Vagina (tissue), 2 donors: ENCODE measurements around the gene HERC2. TPM values are rescaled to one million over a fixed set of nuclear protein-coding genes. Genes with fewer than 3 reads are reported as not detected.
"Not testable (repeated sequence)": the region's sequence is repeated elsewhere in the genome, so short reads cannot be mapped to it uniquely, and the experiment has no call there.

Source experiments
- DNase-seq, 2 donors: peaks; one replicate each; pipeline ENCODE4 v3.0.0-alpha.2; 2017; ENCODE audit errors: extremely low spot score in 2 of 2
- H3K27ac ChIP-seq: fragments of 200-600 bp; sonication (generic); one replicate; pipeline ENCODE4 v1.5.1; 2019
- H3K27me3 ChIP-seq: fragments of 200-600 bp; sonication (generic); one replicate; pipeline ENCODE4 v1.5.1; 2019
- H3K36me3 ChIP-seq, 2 donors: fragments of 200-600 bp; sonication (generic); one replicate each; pipeline ENCODE4 v1.5.1; 2017 to 2019
- H3K4me1 ChIP-seq: fragments of 200-600 bp; sonication (generic); one replicate; pipeline ENCODE4 v1.5.1; 2019
- H3K4me3 ChIP-seq, 2 donors: fragments of 200-600 bp; sonication (generic); 1 replicate in 1 of 2; 2 replicates in 1 of 2; pipeline ENCODE4 v1.5.1; 2016 to 2019
- H3K9me3 ChIP-seq: fragments of 200-600 bp; sonication (generic); one replicate; pipeline ENCODE4 v1.5.1; 2019
- POLR2A ChIP-seq, 2 donors: fragments of 450-650 bp; IDR thresholded peaks; one replicate each; pipeline ENCODE4 v1.6.1; 2017; ENCODE audit warnings: antibody characterized with exemption in 2 of 2, mild to moderate bottlenecking in 2 of 2, moderate library complexity in 2 of 2
- POLR2AphosphoS5 ChIP-seq, 2 donors: sonication (generic); formaldehyde crosslinking; IDR thresholded peaks; one replicate each; pipeline ENCODE4 v1.9.0; 2017; ENCODE audit warnings: antibody characterized with exemption in 2 of 2, mild to moderate bottlenecking in 2 of 2, low read depth in 1 of 2; ENCODE audit not compliant: insufficient read depth in 1 of 2
- intact Hi-C: fragments of 100-400 bp; cut with DNase I; formaldehyde crosslinking; loops from one replicate; pipeline ENCODE4 v1.15.1; 2023
- total RNA-seq: library from RNA; depleted of rRNA; stranded (reverse); fragments of >200 nt; gene quantifications from one replicate; pipeline ENCODE4 v1.2.3, GENCODE V29; 2016
- TF ChIP-seq, protein P1 (sequence below), 3 experiments: fragments of 450-650 bp in 2 of 3; fragments of 200-600 bp in 1 of 3; sonication (generic) in 1 of 3; IDR thresholded peaks; one replicate each; pipeline ENCODE4 v1.5.1; 2017 to 2019; ENCODE audit warnings: antibody characterized with exemption in 3 of 3, mild to moderate bottlenecking in 2 of 3, moderate library complexity in 2 of 3

The HERC2 gene
- total RNA-seq, 1 donor from 2014 or later = 45.2 TPM

GRCh38 chr15:28122038-28122949, 199.7 kb downstream of the HERC2 start:
- no peak for DNase-seq
- intact Hi-C loops = no loop called here
- H3K27ac ChIP-seq = peak overlapping the region; percentile 49

GRCh38 chr15:28121577-28121976, 200.4 kb downstream of the HERC2 start:
- intact Hi-C loops, H3K27me3 ChIP-seq, H3K4me3 ChIP-seq, H3K9me3 ChIP-seq, H3K4me1 ChIP-seq, DNase-seq, H3K27ac ChIP-seq: not testable (repeated sequence)
- H3K36me3 ChIP-seq = peaks cover 0 to 29% of the 10 kb centered on the region in 2 donors

More at GRCh38 chr15:28122038-28122949, 199.7 kb downstream of the HERC2 start:
- TF ChIP-seq, protein P1, sequence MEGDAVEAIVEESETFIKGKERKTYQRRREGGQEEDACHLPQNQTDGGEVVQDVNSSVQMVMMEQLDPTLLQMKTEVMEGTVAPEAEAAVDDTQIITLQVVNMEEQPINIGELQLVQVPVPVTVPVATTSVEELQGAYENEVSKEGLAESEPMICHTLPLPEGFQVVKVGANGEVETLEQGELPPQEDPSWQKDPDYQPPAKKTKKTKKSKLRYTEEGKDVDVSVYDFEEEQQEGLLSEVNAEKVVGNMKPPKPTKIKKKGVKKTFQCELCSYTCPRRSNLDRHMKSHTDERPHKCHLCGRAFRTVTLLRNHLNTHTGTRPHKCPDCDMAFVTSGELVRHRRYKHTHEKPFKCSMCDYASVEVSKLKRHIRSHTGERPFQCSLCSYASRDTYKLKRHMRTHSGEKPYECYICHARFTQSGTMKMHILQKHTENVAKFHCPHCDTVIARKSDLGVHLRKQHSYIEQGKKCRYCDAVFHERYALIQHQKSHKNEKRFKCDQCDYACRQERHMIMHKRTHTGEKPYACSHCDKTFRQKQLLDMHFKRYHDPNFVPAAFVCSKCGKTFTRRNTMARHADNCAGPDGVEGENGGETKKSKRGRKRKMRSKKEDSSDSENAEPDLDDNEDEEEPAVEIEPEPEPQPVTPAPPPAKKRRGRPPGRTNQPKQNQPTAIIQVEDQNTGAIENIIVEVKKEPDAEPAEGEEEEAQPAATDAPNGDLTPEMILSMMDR (IDR thresholded peaks at IDR 0.05) = no peak
- TF ChIP-seq POLR2A (IDR thresholded peaks at IDR 0.05) (no peak), POLR2AphosphoS5 (IDR thresholded peaks at IDR 0.05; ENCODE audit: insufficient read depth in 1 of 2, low read depth in 1 of 2) (no peak)
- H3K9me3 ChIP-seq = no peaks in the 10 kb centered on the region
- H3K4me3 ChIP-seq = no peak overlapping the region
- H3K4me1 ChIP-seq = no peaks in the 10 kb centered on the region
- peaks cover 0 to 22% of the 10 kb centered on the region in 2 donors for H3K36me3 ChIP-seq
- H3K27me3 ChIP-seq = no peaks in the 10 kb centered on the region

- no peaks in the 10 kb centered on the region for H3K4me1 ChIP-seq
- intact Hi-C loops = no loop called here
- H3K4me3 ChIP-seq = no peak overlapping the region
- H3K9me3 ChIP-seq = no peaks in the 10 kb centered on the region
- no peaks in the 10 kb centered on the region for H3K27me3 ChIP-seq
- H3K36me3 ChIP-seq = peaks cover 3 to 40% of the 10 kb centered on the region in 2 donors
- no peak overlapping the region for H3K27ac ChIP-seq
- no peak for DNase-seq
- TF ChIP-seq, protein P1 (IDR thresholded peaks at IDR 0.05) = no peak
- no peak for TF ChIP-seq POLR2AphosphoS5 (IDR thresholded peaks at IDR 0.05; ENCODE audit: insufficient read depth in 1 of 2, low read depth in 1 of 2)
These were observed 201.7 kb downstream of the HERC2 start for GRCh38 chr15:28120359-28120640.

DNA sequence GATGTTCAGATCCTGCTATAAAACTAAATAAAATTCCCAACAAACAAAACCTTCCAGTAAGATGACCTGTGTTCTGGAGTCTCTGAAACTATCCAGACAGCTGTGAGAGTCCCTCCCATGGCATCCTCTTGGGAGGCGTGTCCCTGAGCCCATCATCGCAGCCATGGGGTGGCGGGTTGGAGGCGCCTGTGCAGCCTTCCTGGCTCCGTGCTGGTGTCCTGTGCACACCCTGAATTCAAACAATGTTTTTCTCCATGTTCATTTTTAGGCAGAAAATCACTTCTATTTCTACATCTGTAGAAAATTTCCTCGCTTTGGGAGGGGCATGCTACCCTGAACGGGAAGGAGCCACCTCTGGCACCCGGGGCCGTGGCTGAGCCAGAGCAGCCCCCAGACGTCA, 203.4 kb downstream of the HERC2 start:
- H3K9me3 ChIP-seq = no peaks in the 10 kb centered on the region
- no peak for DNase-seq
- intact Hi-C loops = no loop called here

GRCh38 chr15:28118083-28118482, 203.9 kb downstream of the HERC2 start:
- H3K4me1 ChIP-seq = no peaks in the 10 kb centered on the region
- no peak for DNase-seq

More for the DNA sequence above, 203.4 kb downstream of the HERC2 start:
- Histone ChIP-seq H3K27ac (no peak overlapping the region), H3K36me3 (peaks cover 4 to 51% of the 10 kb centered on the region in 2 donors), H3K4me1 (no peaks in the 10 kb centered on the region), H3K4me3 (no peak overlapping the region), H3K27me3 (no peaks in the 10 kb centered on the region)
- TF ChIP-seq POLR2AphosphoS5 (IDR thresholded peaks at IDR 0.05; ENCODE audit: insufficient read depth in 1 of 2, low read depth in 1 of 2) (no peak), POLR2A (IDR thresholded peaks at IDR 0.05) (no peak)
- TF ChIP-seq, protein P1 (IDR thresholded peaks at IDR 0.05) = no peak

More at GRCh38 chr15:28118083-28118482, 203.9 kb downstream of the HERC2 start:
- TF ChIP-seq POLR2A (IDR thresholded peaks at IDR 0.05) = no peak
- TF ChIP-seq, protein P1 (IDR thresholded peaks at IDR 0.05) = no peak
- no peak for TF ChIP-seq POLR2AphosphoS5 (IDR thresholded peaks at IDR 0.05; ENCODE audit: insufficient read depth in 1 of 2, low read depth in 1 of 2)
- Histone ChIP-seq H3K36me3 (peaks cover 4 to 55% of the 10 kb centered on the region in 2 donors), H3K4me3 (no peak overlapping the region), H3K27me3 (no peaks in the 10 kb centered on the region), H3K27ac (no peak overlapping the region), H3K9me3 (no peaks in the 10 kb centered on the region)
- intact Hi-C loops = no loop called here
